Pancreas (tissue), 10 donors: ENCODE results near the gene CHPF. TPM values are rescaled to one million over a fixed set of nuclear protein-coding genes. Genes with fewer than 3 reads are reported as not detected.
A peak's percentile ranks its signal among the peaks of the same experiment; 100 is the strongest.

Source experiments
- ATAC-seq, 4 donors: fragments of 200-7000 bp; cut with Tn5 transposase; one replicate each; pipeline versions ENCODE4 v1.8.0 to v1.9.1; 2020; ENCODE audit warnings: mild to moderate bottlenecking in 4 of 4, moderate library complexity in 4 of 4
- DNase-seq, 6 donors: peaks; one replicate each; pipeline ENCODE4 v3.0.0-alpha.2; 2020
- FAIRE-seq: peaks from 2 replicates; lab custom pipeline; 2012; peaks lifted over from hg19 to GRCh38; lab: Jason Lieb, UNC
- H3K27ac ChIP-seq, 4 donors: fragments of 200-600 bp; sonication (generic); 1 replicate in 3 of 4; 2 replicates in 1 of 4; pipeline versions ENCODE4 v1.5.0 to v1.8.0; 2020
- H3K27me3 ChIP-seq, 4 donors: fragments of 200-600 bp; one replicate each; pipeline ENCODE4 v1.8.0; 2021
- H3K36me3 ChIP-seq, 3 donors: fragments of 200-600 bp; sonication (generic) in 1 of 3; one replicate each; pipeline versions ENCODE4 v1.5.0 to v1.8.0; 2020 to 2021
- H3K4me1 ChIP-seq, 3 donors: fragments of 200-600 bp; one replicate each; pipeline ENCODE4 v1.8.0; 2021
- H3K4me3 ChIP-seq, 4 donors: fragments of 200-600 bp; sonication (generic) in 2 of 4; one replicate each; pipeline versions ENCODE4 v1.5.0 to v1.8.0; 2020 to 2021
- H3K9me3 ChIP-seq, 4 donors: fragments of 200-600 bp; one replicate each; pipeline ENCODE4 v1.8.0; 2021
- CTCF ChIP-seq, 4 donors: fragments of 200-600 bp; sonication (generic) in 3 of 4; IDR thresholded peaks; one replicate each; pipeline versions ENCODE4 v1.5.0 to v1.8.0; 2021; ENCODE audit warnings: antibody characterized with exemption in 4 of 4
- WGBS, 2 donors: extraction: QIAGEN DNeasy Blood & Tissue Kit; methylation state at CpG; one replicate each; pipeline ENCODE4 v1.1.7; 2013; 5-methylcytosine and 5-hydroxymethylcytosine counted together
- intact Hi-C, 3 donors: fragments of 100-400 bp; cut with DNase I; formaldehyde crosslinking; loops; one replicate each; pipeline versions ENCODE4 v1.11.1 to v1.14.2; 2022
- polyA plus RNA-seq, 2 donors: library from polyadenylated mRNA; stranded (reverse); fragments of 200-250 nt; gene quantifications; one replicate each; pipeline ENCODE4 v1.2.3, GENCODE V29; 2013
- total RNA-seq, 6 donors: library from RNA; stranded (reverse); fragmentation: NEBNext Ultra II Directional in 4 of 6; extraction: Animal tissue kit (Norgen Biotek cat#: 25700) in 4 of 6; gene quantifications; one replicate each; pipeline versions ENCODE4 v1.2.1 to v1.2.4, GENCODE V29; 2021 to 2023
- donor health status: healthy with polysubstance abuse.
- donor health status: DM: no; HTN: no; CAD: no; lungs with moderate emphysema.
- donor health status: DM: no; HTN: no; CAD: no.
- donor health status: control.
- donor health status: control.
- donor health status: Bipolar disorder and iron deficiency.
- donor health status: DM: yes; HTN: yes; CAD: no.
- donor health status: DM: no; HTN: no; CAD: no.
- donor health status: DM: no; HTN: no; CAD: no.
- donor health status: DM: yes; HTN: yes; CAD: no.

CHPF gene
- total and polyA plus RNA-seq, 8 donors = 55.1 to 105 (median 68.5) TPM

- 72 to 76% methylated on average over 2 of the region's 2 CpGs for WGBS, 2 donors
- DNase-seq (no peak), FAIRE-seq (no peak), ATAC-seq (no peak)
- no peaks in the 10 kb centered on the region for H3K9me3 ChIP-seq
- no peak overlapping the region for H3K4me3 ChIP-seq
- H3K4me1 ChIP-seq = no peaks in the 10 kb centered on the region
- TF ChIP-seq CTCF (IDR thresholded peaks at IDR 0.05) = no peak
- intact Hi-C loops = no loop called here
- no peaks in the 10 kb centered on the region for H3K36me3 ChIP-seq
- H3K27me3 ChIP-seq = no peaks in the 10 kb centered on the region
- no peak overlapping the region for H3K27ac ChIP-seq
These were observed 37.7 kb upstream of the CHPF start for GRCh38 chr2:219581346-219581745.

GRCh38 chr2:219578811-219579613, 35.4 kb upstream of the CHPF start:
- ATAC-seq = no peak
- intact Hi-C loops = no loop called here
- no peak for TF ChIP-seq CTCF (IDR thresholded peaks at IDR 0.05)
- Histone ChIP-seq H3K9me3 (no peaks in the 10 kb centered on the region), H3K27me3 (no peaks in the 10 kb centered on the region), H3K4me1 (peaks cover 0 to 4% (median 0%) of the 10 kb centered on the region in 3 donors), H3K36me3 (no peaks in the 10 kb centered on the region), H3K4me3 (no peak overlapping the region), H3K27ac (no peak overlapping the region)
- no peak for FAIRE-seq
- no peak for DNase-seq
- WGBS, 2 donors = 81 to 84% methylated on average over 8 of the region's 8 CpGs

- Histone ChIP-seq H3K36me3 (no peaks in the 10 kb centered on the region), H3K4me1 (peaks cover 0 to 10% (median 0%) of the 10 kb centered on the region in 3 donors), H3K27me3 (no peaks in the 10 kb centered on the region), H3K9me3 (no peaks in the 10 kb centered on the region), H3K4me3 (no peak overlapping the region), H3K27ac (no peak overlapping the region)
- peak in 2 of 6 donors; percentile 51 to 65 for DNase-seq
- ATAC-seq = peak in 3 of 4 donors; percentile 32 to 52 (median 46)
- whole genome bisulfite sequencing, 2 donors = 46 to 50% methylated on average over 15 of the region's 15 CpGs
- no peak for FAIRE-seq
- intact Hi-C loops = no loop called here
- TF ChIP-seq CTCF (IDR thresholded peaks at IDR 0.05) = no peak
These were observed 33.1 kb upstream of the CHPF start for GRCh38 chr2:219576505-219577388.

- intact Hi-C loops = no loop called here
- H3K9me3 ChIP-seq = no peaks in the 10 kb centered on the region
- no peak for FAIRE-seq
- H3K4me3 ChIP-seq = no peak overlapping the region
- peak in 1 of 6 donors; percentile 64 for DNase-seq
- no peaks in the 10 kb centered on the region for H3K36me3 ChIP-seq
- H3K4me1 ChIP-seq = peaks cover 0 to 10% (median 0%) of the 10 kb centered on the region in 3 donors
- WGBS, 2 donors = 61 to 68% methylated on average over 6 of the region's 6 CpGs
- ATAC-seq = no peak
- no peaks in the 10 kb centered on the region for H3K27me3 ChIP-seq
- no peak for TF ChIP-seq CTCF (IDR thresholded peaks at IDR 0.05)
- H3K27ac ChIP-seq = no peak overlapping the region
These were observed 32.2 kb upstream of the CHPF start for GRCh38 chr2:219575566-219576504.
